ENCODE results near the gene ECI1. TPM values are rescaled to one million over a fixed set of nuclear protein-coding genes. Genes with fewer than 3 reads are reported as not detected.

The ECI1 gene
- total RNA-seq, 4 donors from 2014 or later = 104 to 208 (median 169) TPM

DNA sequence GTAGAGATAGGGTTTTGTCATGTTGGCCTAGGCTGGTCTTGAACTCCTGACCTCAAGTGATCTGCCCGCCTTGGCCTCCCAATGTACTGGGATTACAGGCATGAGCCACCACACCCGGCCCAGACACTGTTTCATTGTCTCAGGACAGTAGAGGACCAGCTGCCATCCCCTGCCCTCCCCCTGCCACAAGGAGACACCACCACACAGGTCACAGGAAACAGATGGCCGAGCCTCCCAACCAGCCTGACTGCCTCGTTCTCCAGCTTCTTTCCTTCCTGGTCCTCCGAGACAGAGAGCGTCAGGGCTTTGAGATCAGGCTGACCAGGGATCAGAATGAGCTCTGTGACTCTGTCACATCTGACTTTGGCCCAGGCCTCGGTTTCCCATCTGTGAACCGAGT is 37.3 kb upstream of the ECI1 start:
- intact Hi-C loops (cut with DNase I) = no loop called here
- H3K4me3 ChIP-seq (replicated peaks in 1 of 3) = no peak overlapping the region
- no peak overlapping the region for H3K27ac ChIP-seq
- DNase-seq = no peak
- H3K9me3 ChIP-seq = no peaks in the 10 kb centered on the region
- H3K36me3 ChIP-seq = peaks cover 31 to 63% of the 10 kb centered on the region in 2 donors
- 75 to 81% methylated on average over 6 to 8 of the region's 8 CpGs for WGBS, 2 donors
- no peaks in the 10 kb centered on the region for H3K27me3 ChIP-seq
- TF ChIP-seq, protein P1, sequence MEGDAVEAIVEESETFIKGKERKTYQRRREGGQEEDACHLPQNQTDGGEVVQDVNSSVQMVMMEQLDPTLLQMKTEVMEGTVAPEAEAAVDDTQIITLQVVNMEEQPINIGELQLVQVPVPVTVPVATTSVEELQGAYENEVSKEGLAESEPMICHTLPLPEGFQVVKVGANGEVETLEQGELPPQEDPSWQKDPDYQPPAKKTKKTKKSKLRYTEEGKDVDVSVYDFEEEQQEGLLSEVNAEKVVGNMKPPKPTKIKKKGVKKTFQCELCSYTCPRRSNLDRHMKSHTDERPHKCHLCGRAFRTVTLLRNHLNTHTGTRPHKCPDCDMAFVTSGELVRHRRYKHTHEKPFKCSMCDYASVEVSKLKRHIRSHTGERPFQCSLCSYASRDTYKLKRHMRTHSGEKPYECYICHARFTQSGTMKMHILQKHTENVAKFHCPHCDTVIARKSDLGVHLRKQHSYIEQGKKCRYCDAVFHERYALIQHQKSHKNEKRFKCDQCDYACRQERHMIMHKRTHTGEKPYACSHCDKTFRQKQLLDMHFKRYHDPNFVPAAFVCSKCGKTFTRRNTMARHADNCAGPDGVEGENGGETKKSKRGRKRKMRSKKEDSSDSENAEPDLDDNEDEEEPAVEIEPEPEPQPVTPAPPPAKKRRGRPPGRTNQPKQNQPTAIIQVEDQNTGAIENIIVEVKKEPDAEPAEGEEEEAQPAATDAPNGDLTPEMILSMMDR (IDR thresholded peaks at IDR 0.05) = no peak
- TF ChIP-seq POLR2A (IDR thresholded peaks at IDR 0.05) = no peak
- H3K4me1 ChIP-seq = no peaks in the 10 kb centered on the region

DNA sequence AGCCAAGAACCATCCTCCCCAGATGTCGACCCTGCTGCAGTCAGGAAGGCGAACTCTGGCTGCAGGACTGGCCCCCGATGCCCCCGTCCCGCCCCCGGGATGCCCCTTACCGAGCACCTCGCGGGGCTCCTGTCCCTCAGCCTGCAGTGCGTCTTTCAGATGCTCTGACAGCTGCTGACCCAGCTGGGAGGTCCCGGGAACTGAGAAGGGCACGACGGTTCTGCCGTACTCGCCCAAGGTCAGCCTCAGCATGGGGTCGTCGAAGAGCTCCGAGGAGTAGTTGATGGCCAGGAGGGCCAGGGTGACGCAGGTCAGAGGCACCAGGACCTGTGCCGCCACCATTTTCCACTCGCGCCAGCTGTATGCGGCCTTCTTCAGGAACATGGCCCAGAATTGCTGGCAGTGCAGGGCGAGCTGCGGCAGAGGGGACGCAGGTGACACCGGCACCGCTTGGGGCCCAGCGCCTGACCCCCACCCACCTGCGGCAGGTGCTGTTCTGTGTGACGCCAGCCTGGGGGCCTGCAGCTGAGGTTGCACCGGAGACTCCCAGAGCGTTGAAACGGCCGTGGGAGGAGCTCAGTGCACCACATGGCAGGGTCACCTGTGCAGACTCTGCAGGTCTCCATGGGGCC is 36.6 kb upstream of the ECI1 start:
- no peak for DNase-seq

DNA sequence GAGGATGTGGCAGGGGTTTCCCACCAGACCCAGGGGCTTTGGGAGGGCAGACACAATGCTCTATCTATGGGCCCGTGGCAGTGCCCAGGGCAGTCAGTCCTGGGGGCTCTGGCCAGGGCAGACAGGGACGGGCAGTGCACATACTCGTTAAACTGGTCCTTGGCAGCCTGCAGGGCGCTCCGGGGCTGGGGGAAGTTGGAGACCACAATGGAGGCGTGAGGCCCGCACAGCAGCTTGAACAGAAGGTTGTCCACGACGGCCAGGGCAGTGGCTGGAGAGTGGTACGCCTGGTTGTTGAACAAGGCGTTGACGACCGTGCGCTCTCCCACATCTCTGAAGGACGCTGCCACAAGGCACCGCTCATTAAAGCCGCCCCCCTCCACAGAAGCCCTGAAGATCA is 35.2 kb upstream of the ECI1 start:
- no peaks in the 10 kb centered on the region for H3K9me3 ChIP-seq
- no peak for DNase-seq
- WGBS, 2 donors = 86 to 90% methylated on average over 8 to 17 of the region's 17 CpGs
- no peak overlapping the region for H3K27ac ChIP-seq
- H3K27me3 ChIP-seq = no peaks in the 10 kb centered on the region
- H3K4me3 ChIP-seq (replicated peaks in 1 of 3) = no peak overlapping the region
- no peak for TF ChIP-seq POLR2A (IDR thresholded peaks at IDR 0.05)
- TF ChIP-seq, protein P1 (IDR thresholded peaks at IDR 0.05) = no peak
- no peaks in the 10 kb centered on the region for H3K4me1 ChIP-seq
- peaks cover 27 to 65% of the 10 kb centered on the region in 2 donors for H3K36me3 ChIP-seq
- intact Hi-C loops (cut with DNase I) = no loop called here

More for the DNA sequence above, 36.6 kb upstream of the ECI1 start:
- H3K36me3 ChIP-seq = peaks cover 32 to 70% of the 10 kb centered on the region in 2 donors
- TF ChIP-seq POLR2A (IDR thresholded peaks at IDR 0.05) = no peak
- TF ChIP-seq, protein P1 (IDR thresholded peaks at IDR 0.05) = no peak
- H3K4me1 ChIP-seq = no peaks in the 10 kb centered on the region
- no peaks in the 10 kb centered on the region for H3K9me3 ChIP-seq
- intact Hi-C loops (cut with DNase I) = no loop called here
- no peak overlapping the region for H3K4me3 ChIP-seq (replicated peaks in 1 of 3)
- H3K27me3 ChIP-seq = no peaks in the 10 kb centered on the region
- H3K27ac ChIP-seq = no peak overlapping the region
- 92 to 94% methylated on average over 12 to 25 of the region's 35 CpGs for WGBS, 2 donors

DNA sequence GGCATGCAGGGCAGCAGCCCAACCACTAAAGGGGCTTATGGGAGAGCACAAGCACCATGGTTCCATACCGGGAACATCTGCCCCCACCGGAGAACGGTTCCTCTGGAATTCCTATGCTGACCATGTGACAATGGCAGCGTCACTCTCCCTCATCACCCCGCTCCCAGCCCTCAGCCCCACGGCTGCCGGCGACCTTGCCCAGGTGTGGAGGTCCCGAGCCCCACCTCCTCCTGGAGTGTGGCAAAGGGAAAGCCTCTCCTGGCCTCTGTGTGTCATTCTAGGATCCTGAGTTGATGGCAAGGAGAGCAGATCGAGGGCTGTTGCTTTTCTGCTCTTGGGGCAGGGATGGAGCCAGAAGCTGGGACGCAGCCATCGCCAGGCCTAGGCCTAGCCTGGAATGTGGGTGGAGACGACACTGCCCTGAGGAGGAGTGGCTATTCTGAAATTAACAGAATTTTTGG is 34.4 kb upstream of the ECI1 start:
- H3K4me3 ChIP-seq (replicated peaks in 1 of 3) = no peak overlapping the region
- intact Hi-C loops (cut with DNase I) = no loop called here
- peaks cover 25 to 66% of the 10 kb centered on the region in 2 donors for H3K36me3 ChIP-seq
- no peaks in the 10 kb centered on the region for H3K4me1 ChIP-seq
- TF ChIP-seq, protein P1 (IDR thresholded peaks at IDR 0.05) = no peak
- no peak for TF ChIP-seq POLR2A (IDR thresholded peaks at IDR 0.05)
- H3K9me3 ChIP-seq = no peaks in the 10 kb centered on the region
- no peak for DNase-seq
- WGBS, 2 donors = 86 to 95% methylated on average over 11 to 13 of the region's 13 CpGs
- no peaks in the 10 kb centered on the region for H3K27me3 ChIP-seq
- no peak overlapping the region for H3K27ac ChIP-seq

DNA sequence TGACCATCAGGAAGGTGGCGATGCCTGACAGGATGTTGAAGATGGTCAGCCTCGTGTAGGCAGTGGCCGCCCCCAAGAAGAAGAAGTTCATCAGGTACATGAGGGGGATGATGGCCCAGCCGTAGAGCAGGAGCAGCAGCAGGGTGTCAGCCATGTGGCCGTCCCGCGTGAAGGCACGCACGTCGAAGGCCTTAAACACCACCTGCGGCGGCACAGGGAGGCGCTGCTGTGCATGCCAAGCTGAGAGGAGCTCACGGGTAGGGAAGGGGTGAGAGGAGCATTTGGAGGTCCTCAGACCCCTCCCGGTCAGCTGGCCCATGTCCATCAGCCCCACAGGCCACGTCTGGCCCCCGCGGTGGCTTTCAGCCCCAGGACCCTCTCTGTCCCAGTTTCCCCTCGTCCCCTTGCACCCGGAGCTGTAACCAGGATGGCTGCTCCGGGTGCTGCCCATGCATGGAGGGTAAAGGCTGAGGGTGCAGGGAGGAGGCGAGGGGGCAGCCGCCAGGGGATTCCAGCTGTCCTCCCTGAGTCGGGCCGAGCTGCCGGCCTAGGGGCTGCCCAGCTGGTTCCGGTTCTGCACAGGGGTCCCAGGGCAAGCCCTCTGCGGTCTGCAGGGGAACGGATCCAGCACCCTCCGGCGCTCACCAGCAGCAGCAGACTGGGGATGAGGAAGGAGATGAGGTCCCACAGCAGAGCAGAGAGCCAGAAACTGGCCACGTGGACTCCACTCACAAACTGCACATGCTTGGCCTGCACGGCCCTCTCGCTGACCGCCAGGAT is 33.6 kb upstream of the ECI1 start:
- Histone ChIP-seq H3K36me3 (peaks cover 24 to 74% of the 10 kb centered on the region in 2 donors), H3K9me3 (no peaks in the 10 kb centered on the region), H3K27me3 (no peaks in the 10 kb centered on the region), H3K4me3 (replicated peaks in 1 of 3) (no peak overlapping the region), H3K4me1 (no peaks in the 10 kb centered on the region), H3K27ac (no peak overlapping the region)
- intact Hi-C loops (cut with DNase I) = no loop called here
- TF ChIP-seq, protein P1 (IDR thresholded peaks at IDR 0.05) = no peak
- no peak for TF ChIP-seq POLR2A (IDR thresholded peaks at IDR 0.05)
- 90 to 91% methylated on average over 27 to 29 of the region's 35 CpGs for WGBS, 2 donors
- no peak for DNase-seq
